SK-N-MC (cell line): ENCODE results near the gene PHB1.

Experiments used
- EZH2 ChIP-seq: fragments of 200-600 bp; sonication (generic); IDR thresholded peaks from one replicate; pipeline ENCODE4 v1.6.1; 2017; ENCODE audit warnings: antibody characterized with exemption
- POLR2AphosphoS5 ChIP-seq: IDR thresholded peaks from 2 replicates; pipeline ENCODE4 v1.6.1; 2012; ENCODE audit warnings: mild to moderate bottlenecking, low read depth, low read length, borderline replicate concordance

- no peak for TF ChIP-seq EZH2
- TF ChIP-seq POLR2AphosphoS5 = no peak
Measured at GRCh38 chr17:49359990-49360795, 54.5 kb downstream of the PHB1 start.
